DOHH2 (cell line): ENCODE results near the gene EPSTI1.

ENCODE experiments used
- H3F3A ChIP-seq: fragments of 200-600 bp; sonication (generic), shearing (Covaris generic); 2 replicates; pipeline ENCODE4 v1.6.0; 2016; ENCODE audit warnings: antibody characterized with exemption, mild to moderate bottlenecking; ENCODE audit not compliant: control insufficient read depth, insufficient read depth
- H3K27ac ChIP-seq: fragments of 200-600 bp; sonication (generic); 2 replicates; pipeline ENCODE4 v1.5.1; 2014; ENCODE audit warnings: low read depth, mild to moderate bottlenecking, low read length, moderate library complexity
- H3K27me3 ChIP-seq: fragments of 200-600 bp; sonication (generic); 2 replicates; pipeline ENCODE4 v1.6.1; 2014; ENCODE audit warnings: mild to moderate bottlenecking, low read length, mixed read lengths; ENCODE audit not compliant: control insufficient read depth
- H3K36me3 ChIP-seq: fragments of 200-600 bp; sonication (generic); 2 replicates; pipeline ENCODE4 v1.6.1; 2014; ENCODE audit warnings: mild to moderate bottlenecking, low read length, moderate library complexity, mixed read lengths; ENCODE audit not compliant: control insufficient read depth
- H3K4me1 ChIP-seq: fragments of 200-600 bp; sonication (generic); 2 replicates; pipeline ENCODE4 v1.6.1; 2014; ENCODE audit warnings: mild to moderate bottlenecking, low read length, mixed read lengths; ENCODE audit not compliant: control insufficient read depth
- H3K4me2 ChIP-seq: fragments of 200-600 bp; sonication (generic); 2 replicates; pipeline ENCODE4 v1.6.0; 2014; ENCODE audit warnings: mild to moderate bottlenecking, low read length, moderate library complexity
- H3K4me3 ChIP-seq: fragments of 200-600 bp; sonication (generic); 2 replicates; pipeline ENCODE4 v1.5.1; 2014; ENCODE audit warnings: mild to moderate bottlenecking, low read length, mixed read lengths
- H3K79me2 ChIP-seq: fragments of 200-600 bp; sonication (generic); 2 replicates; pipeline ENCODE4 v1.6.1; 2014; ENCODE audit warnings: mild to moderate bottlenecking, low read length, mixed read lengths; ENCODE audit not compliant: control insufficient read depth
- H3K9me2 ChIP-seq: fragments of 200-600 bp; sonication (generic); replicated peaks from 2 replicates; pipeline ENCODE4 v1.6.1; 2014; ENCODE audit warnings: mild to moderate bottlenecking, low read length, mixed read lengths; ENCODE audit not compliant: control insufficient read depth
- H3K9me3 ChIP-seq: fragments of 200-600 bp; sonication (generic); 2 replicates; pipeline ENCODE4 v1.6.1; 2014; ENCODE audit warnings: antibody characterized with exemption, low read length, mixed read lengths; ENCODE audit not compliant: control insufficient read depth, insufficient read depth
- H4K20me1 ChIP-seq: fragments of 200-600 bp; sonication (generic); 2 replicates; pipeline ENCODE4 v1.6.0; 2014; ENCODE audit warnings: low read depth, mild to moderate bottlenecking, antibody characterized with exemption, low read length, moderate library complexity; ENCODE audit not compliant: control insufficient read depth, insufficient read depth
- CTCF ChIP-seq: fragments of 200-600 bp; sonication (generic); IDR thresholded peaks from one replicate; pipeline ENCODE4 v1.5.1; 2014; ENCODE audit warnings: antibody characterized with exemption, mild to moderate bottlenecking, low read depth, low read length; ENCODE audit not compliant: poor library complexity, severe bottlenecking
- EZH2phosphoT487 ChIP-seq: fragments of 200-600 bp; sonication (generic); IDR thresholded peaks from 2 replicates; pipeline ENCODE4 v1.6.1; 2017; ENCODE audit warnings: borderline replicate concordance, mild to moderate bottlenecking, antibody characterized with exemption, low read length, moderate library complexity, mixed read lengths

EPSTI1 gene

GRCh38 chr13:43023289-43023963 is 31.4 kb upstream of the EPSTI1 start, which contains the start of gene DNAJC15:
DNAJC15 (plus strand) TSS chr13:43023586; CDS start chr13:43023627, 41 bp downstream.
- Histone ChIP-seq H3K9me3 (no peaks in the 10 kb centered on the region), H3K27ac (peak within 1 kb of the TSS; percentile 79), H3K27me3 (no peaks in the 10 kb centered on the region), H3K4me2 (peak within 1 kb of the TSS; percentile 99), H3K36me3 (peaks cover 29% of the 10 kb centered on the region), H3K9me2 (no peaks in the 10 kb centered on the region), H4K20me1 (no peaks in the 10 kb centered on the region), H3K4me3 (peak within 1 kb of the TSS; percentile 96), H3K4me1 (peaks cover 36% of the 10 kb centered on the region), H3K79me2 (peaks cover 50% of the 10 kb centered on the region), H3F3A (no peaks in the 10 kb centered on the region)
- TF ChIP-seq EZH2phosphoT487 (no peak), CTCF (peak; percentile 21)

- H3F3A ChIP-seq = no peaks in the 10 kb centered on the region
- H3K4me2 ChIP-seq = peak overlapping the region; percentile 99
- H3K36me3 ChIP-seq = peaks cover 23% of the 10 kb centered on the region
- H3K4me3 ChIP-seq = peak overlapping the region; percentile 96
- H4K20me1 ChIP-seq = no peaks in the 10 kb centered on the region
- H3K27me3 ChIP-seq = no peaks in the 10 kb centered on the region
- H3K79me2 ChIP-seq = peaks cover 44% of the 10 kb centered on the region
- no peak for TF ChIP-seq EZH2phosphoT487
- no peak for TF ChIP-seq CTCF
- H3K9me3 ChIP-seq = no peaks in the 10 kb centered on the region
- peaks cover 36% of the 10 kb centered on the region for H3K4me1 ChIP-seq
- no peaks in the 10 kb centered on the region for H3K9me2 ChIP-seq
- peak overlapping the region; percentile 79 for H3K27ac ChIP-seq
Observed at GRCh38 chr13:43022934-43023288, 30.9 kb upstream of the EPSTI1 start.

- Histone ChIP-seq H3K9me2 (no peaks in the 10 kb centered on the region; the same call in 1 of the 2 replicates), H3K79me2 (peaks cover 36% of the 10 kb centered on the region), H4K20me1 (no peaks in the 10 kb centered on the region), H3K36me3 (peaks cover 15% of the 10 kb centered on the region), H3K27ac (no peak overlapping the region), H3K9me3 (no peaks in the 10 kb centered on the region), H3K4me3 (no peak overlapping the region), H3K4me2 (no peak overlapping the region), H3F3A (no peaks in the 10 kb centered on the region), H3K4me1 (peaks cover 35% of the 10 kb centered on the region), H3K27me3 (no peaks in the 10 kb centered on the region)
- no peak for TF ChIP-seq CTCF
- no peak for TF ChIP-seq EZH2phosphoT487
Observed at GRCh38 chr13:43021926-43022670, 30.1 kb upstream of the EPSTI1 start.
